Measurements from ENCODE around the gene WNT3. TPM values are rescaled to one million over a fixed set of nuclear protein-coding genes. Genes with fewer than 3 reads are reported as not detected.

The WNT3 gene
- total RNA-seq, 4 donors from 2014 or later, result 0.46 to 0.90 TPM; not detected in 2

GRCh38 chr17:46727572-46728348 is 90.7 kb downstream of the WNT3 start:
- no peaks in the 10 kb centered on the region for H3K27me3 ChIP-seq
- no peak for TF ChIP-seq POLR2A (IDR thresholded peaks at IDR 0.05)
- no peak for TF ChIP-seq CTCF (IDR thresholded peaks at IDR 0.05)
- no peak overlapping the region for H3K4me3 ChIP-seq
- H3K9me3 ChIP-seq, result no peaks in the 10 kb centered on the region
- no peak overlapping the region for H3K27ac ChIP-seq
- intact Hi-C loops (cut with DNase I; ENCODE audit: low total_unique reads), result no loop called here
- DNase-seq, result no peak
- no peaks in the 10 kb centered on the region for H3K4me1 ChIP-seq
- H3K36me3 ChIP-seq, result no peaks in the 10 kb centered on the region

- no peaks in the 10 kb centered on the region for H3K36me3 ChIP-seq
- H3K27ac ChIP-seq, result no peak overlapping the region
- DNase-seq, result no peak
- H3K27me3 ChIP-seq, result no peaks in the 10 kb centered on the region
- TF ChIP-seq CTCF (IDR thresholded peaks at IDR 0.05), result no peak
- no peak for TF ChIP-seq POLR2A (IDR thresholded peaks at IDR 0.05)
- no peaks in the 10 kb centered on the region for H3K4me1 ChIP-seq
- no peak overlapping the region for H3K4me3 ChIP-seq
- intact Hi-C loops (cut with DNase I; ENCODE audit: low total_unique reads), result no loop called here
- no peaks in the 10 kb centered on the region for H3K9me3 ChIP-seq
Observed at GRCh38 chr17:46726206-46726605, 92.3 kb downstream of the WNT3 start.

- Histone ChIP-seq H3K27me3 (no peaks in the 10 kb centered on the region), H3K4me1 (no peaks in the 10 kb centered on the region), H3K36me3 (no peaks in the 10 kb centered on the region), H3K9me3 (no peaks in the 10 kb centered on the region), H3K4me3 (no peak overlapping the region), H3K27ac (no peak overlapping the region)
- intact Hi-C loops (cut with DNase I; ENCODE audit: low total_unique reads), result no loop called here
- DNase-seq, result no peak
- TF ChIP-seq CTCF (IDR thresholded peaks at IDR 0.05), result no peak
- TF ChIP-seq POLR2A (IDR thresholded peaks at IDR 0.05), result no peak
Observed at GRCh38 chr17:46722662-46723285, 95.7 kb downstream of the WNT3 start.

- no peak overlapping the region for H3K4me3 ChIP-seq
- TF ChIP-seq CTCF (IDR thresholded peaks at IDR 0.05), result no peak
- TF ChIP-seq POLR2A (IDR thresholded peaks at IDR 0.05), result no peak
- no peaks in the 10 kb centered on the region for H3K4me1 ChIP-seq
- no peaks in the 10 kb centered on the region for H3K36me3 ChIP-seq
- intact Hi-C loops (cut with DNase I; ENCODE audit: low total_unique reads), result no loop called here
- H3K27ac ChIP-seq, result no peak overlapping the region
- no peaks in the 10 kb centered on the region for H3K27me3 ChIP-seq
- no peak for DNase-seq
- H3K9me3 ChIP-seq, result no peaks in the 10 kb centered on the region
Observed at GRCh38 chr17:46720408-46720807, 98.1 kb downstream of the WNT3 start.

GRCh38 chr17:46719891-46720290 is 98.6 kb downstream of the WNT3 start:
- intact Hi-C loops (cut with DNase I; ENCODE audit: low total_unique reads), result no loop called here
- no peaks in the 10 kb centered on the region for H3K9me3 ChIP-seq

More at GRCh38 chr17:46719891-46720290, 98.6 kb downstream of the WNT3 start:
- Histone ChIP-seq H3K27ac (no peak overlapping the region), H3K36me3 (no peaks in the 10 kb centered on the region), H3K4me3 (no peak overlapping the region), H3K4me1 (no peaks in the 10 kb centered on the region), H3K27me3 (no peaks in the 10 kb centered on the region)
- TF ChIP-seq CTCF (IDR thresholded peaks at IDR 0.05) (no peak), POLR2A (IDR thresholded peaks at IDR 0.05) (no peak)
- DNase-seq, result no peak

All from uterus (tissue), 4 donors.